HCT116 (cell line): Measurements from ENCODE around the gene CGB1. TPM values are rescaled to one million over a fixed set of nuclear protein-coding genes. Genes with fewer than 3 reads are reported as not detected.
"Not testable (repeated sequence)": the region's sequence is repeated elsewhere in the genome, so short reads cannot be mapped to it uniquely, and the experiment has no call there.

Experiments
- ATAC-seq: fragments of 200-7000 bp; cut with Tn5 transposase; 2 replicates; pipeline ENCODE4 v1.9.1; 2020; ENCODE audit warnings: mild to moderate bottlenecking, moderate library complexity
- BruUV-seq: library from RNA; stranded (reverse); fragments of 400-500 nt; replicated peaks from 2 replicates; lab custom pipeline; 2021; lab: Mats Ljungman, UMichigan
- CTCF ChIA-PET: fragments of 300-600 bp; sonication (Branson Sonifier 250); formaldehyde crosslinking; loops from one replicate; lab custom pipeline; 2021; ENCODE audit warnings: antibody characterized with exemption; lab: Charles Lee
- POLR2A ChIA-PET: fragments of 300-600, 350-600 bp; sonication (Branson Sonifier 250); formaldehyde crosslinking; loops from one replicate; lab custom pipeline; 2021; ENCODE audit warnings: antibody characterized with exemption; lab: Charles Lee
- RAD21 ChIA-PET, 2 experiments: fragments of 300-600 bp; sonication (Branson Sonifier 250); formaldehyde crosslinking; loops; one replicate each; lab custom pipeline; 2023; ENCODE audit warnings: low total read pairs in 2 of 2; ENCODE audit not compliant: uncharacterized antibody in 2 of 2, unreplicated experiment in 2 of 2, low non-redundant PET in 1 of 2; lab: Charles Lee
- DNase-seq: peaks from one replicate; pipeline ENCODE4 v3.0.0-alpha.2; 2010; ENCODE audit warnings: low read depth, low spot score
- H2AFZ ChIP-seq: fragments of 200-600 bp; shearing (Covaris generic), sonication (generic); 2 replicates; pipeline ENCODE4 v1.6.1; 2017; ENCODE audit warnings: low read depth, mixed run types, mixed read lengths, antibody characterized with exemption, low read length; ENCODE audit not compliant: poor library complexity, severe bottlenecking
- H3K27ac ChIP-seq: 2 replicates; pipeline ENCODE4 v1.5.1; 2012; ENCODE audit warnings: low read depth, low read length
- H3K27me3 ChIP-seq: fragments of 200-600 bp; sonication (generic); 2 replicates; pipeline ENCODE4 v1.6.1; 2016; ENCODE audit warnings: mixed run types, low read length, mixed read lengths; ENCODE audit not compliant: insufficient read depth
- H3K36me3 ChIP-seq, 2 experiments: fragments of 200-500 bp in 1 of 2; fragments of 200-600 bp in 1 of 2; sonication (Bioruptor generic) in 1 of 2; sonication (generic) in 1 of 2; 2 replicates each; pipeline versions ENCODE4 v1.5.1 to v1.6.1; 2014 to 2016; ENCODE audit warnings: low read length in 2 of 2, inconsistent platforms in 1 of 2, mixed read lengths in 1 of 2, mixed run types in 1 of 2; ENCODE audit not compliant: insufficient read depth in 2 of 2, control insufficient read depth in 1 of 2
- H3K4me1 ChIP-seq, 2 experiments: fragments of 200-600 bp in 1 of 2; sonication (generic) in 1 of 2; 2 replicates each; pipeline versions ENCODE4 v1.5.1 to v1.6.1; 2012 to 2017; ENCODE audit warnings: low read length in 2 of 2, inconsistent platforms in 1 of 2, mild to moderate bottlenecking in 1 of 2, mixed read lengths in 1 of 2, mixed run types in 1 of 2, moderate library complexity in 1 of 2; ENCODE audit not compliant: insufficient read depth in 2 of 2, control insufficient read depth in 1 of 2
- H3K4me2 ChIP-seq: fragments of 200-600 bp; sonication (generic); 2 replicates; pipeline ENCODE4 v1.6.1; 2017; ENCODE audit warnings: mixed run types, low read length, mixed read lengths
- H3K4me3 ChIP-seq, 2 experiments: fragments of 200-600 bp in 1 of 2; sonication (generic) in 1 of 2; replicated peaks in 1 of 2; 2 replicates each; pipeline ENCODE4 v1.5.1; 2011 to 2016; ENCODE audit warnings: low read length in 2 of 2, control low read depth in 1 of 2, low read depth in 1 of 2, mild to moderate bottlenecking in 1 of 2, mixed read lengths in 1 of 2, mixed run types in 1 of 2
- H3K79me2 ChIP-seq: fragments of 200-600 bp; sonication (generic); 2 replicates; pipeline ENCODE4 v1.6.1; 2017; ENCODE audit warnings: mild to moderate bottlenecking, mixed run types, low read length, moderate library complexity, mixed read lengths; ENCODE audit not compliant: insufficient read depth
- H3K9ac ChIP-seq: fragments of 200-600 bp; sonication (generic); 2 replicates; pipeline ENCODE4 v1.6.1; 2016; ENCODE audit warnings: low read length, mixed read lengths
- H3K9me2 ChIP-seq: fragments of 200-600 bp; sonication (generic), shearing (Covaris generic); 2 replicates; pipeline ENCODE4 v1.6.1; 2017; ENCODE audit warnings: mixed run types, mild to moderate bottlenecking, moderate library complexity; ENCODE audit not compliant: insufficient read depth
- H3K9me3 ChIP-seq, 2 experiments: fragments of 200-500 bp in 1 of 2; fragments of 200-600 bp in 1 of 2; sonication (Bioruptor generic) in 1 of 2; sonication (generic) in 1 of 2; 2 replicates each; pipeline ENCODE4 v1.6.1; 2014 to 2017; ENCODE audit warnings: low read length in 2 of 2, mixed read lengths in 2 of 2, inconsistent platforms in 1 of 2, low read depth in 1 of 2, mild to moderate bottlenecking in 1 of 2, mixed run types in 1 of 2, moderate library complexity in 1 of 2; ENCODE audit not compliant: control insufficient read depth in 1 of 2, insufficient read depth in 1 of 2
- H4K20me1 ChIP-seq: fragments of 200-600 bp; sonication (generic), shearing (Covaris generic); 2 replicates; pipeline ENCODE4 v1.6.1; 2017; ENCODE audit warnings: mixed run types, mild to moderate bottlenecking, moderate library complexity; ENCODE audit not compliant: insufficient read depth
- CBX3 ChIP-seq: IDR thresholded peaks from 2 replicates; pipeline ENCODE4 v1.6.1; 2012; ENCODE audit warnings: low read depth
- FOSL1 ChIP-seq: IDR thresholded peaks from 2 replicates; pipeline ENCODE4 v1.6.1; 2012; ENCODE audit warnings: low read depth
- SIN3A ChIP-seq: IDR thresholded peaks from 2 replicates; pipeline ENCODE4 v1.6.1; 2012; ENCODE audit warnings: low read depth
- SP1 ChIP-seq: IDR thresholded peaks from 2 replicates; pipeline ENCODE4 v1.6.1; 2012; ENCODE audit warnings: low read depth
- SRF ChIP-seq: IDR thresholded peaks from 2 replicates; pipeline ENCODE4 v1.6.1; 2012; ENCODE audit warnings: low read depth
- intact Hi-C: fragments of 100-400 bp; cut with micrococcal nuclease; formaldehyde crosslinking; loops from 2 replicates; pipeline ENCODE4 v1.10.0; 2022
- total RNA-seq: library from RNA; stranded (reverse); gene quantifications from one replicate; pipeline ENCODE4 v1.2.1, GENCODE V29; 2021; ENCODE audit not compliant: unreplicated experiment
- TF ChIP-seq, protein P1 (sequence below): IDR thresholded peaks from 2 replicates; pipeline ENCODE4 v1.6.1; 2011; ENCODE audit warnings: mild to moderate bottlenecking, low read length, moderate library complexity; ENCODE audit not compliant: insufficient replicate concordance; ENCODE audit errors: extremely low read depth
- TF ChIP-seq, protein P2 (sequence below): IDR thresholded peaks from 2 replicates; pipeline ENCODE4 v1.6.1; 2012

Gene CGB1
- total RNA-seq, 1 experiment from 2014 or later = 0.76 TPM

DNA sequence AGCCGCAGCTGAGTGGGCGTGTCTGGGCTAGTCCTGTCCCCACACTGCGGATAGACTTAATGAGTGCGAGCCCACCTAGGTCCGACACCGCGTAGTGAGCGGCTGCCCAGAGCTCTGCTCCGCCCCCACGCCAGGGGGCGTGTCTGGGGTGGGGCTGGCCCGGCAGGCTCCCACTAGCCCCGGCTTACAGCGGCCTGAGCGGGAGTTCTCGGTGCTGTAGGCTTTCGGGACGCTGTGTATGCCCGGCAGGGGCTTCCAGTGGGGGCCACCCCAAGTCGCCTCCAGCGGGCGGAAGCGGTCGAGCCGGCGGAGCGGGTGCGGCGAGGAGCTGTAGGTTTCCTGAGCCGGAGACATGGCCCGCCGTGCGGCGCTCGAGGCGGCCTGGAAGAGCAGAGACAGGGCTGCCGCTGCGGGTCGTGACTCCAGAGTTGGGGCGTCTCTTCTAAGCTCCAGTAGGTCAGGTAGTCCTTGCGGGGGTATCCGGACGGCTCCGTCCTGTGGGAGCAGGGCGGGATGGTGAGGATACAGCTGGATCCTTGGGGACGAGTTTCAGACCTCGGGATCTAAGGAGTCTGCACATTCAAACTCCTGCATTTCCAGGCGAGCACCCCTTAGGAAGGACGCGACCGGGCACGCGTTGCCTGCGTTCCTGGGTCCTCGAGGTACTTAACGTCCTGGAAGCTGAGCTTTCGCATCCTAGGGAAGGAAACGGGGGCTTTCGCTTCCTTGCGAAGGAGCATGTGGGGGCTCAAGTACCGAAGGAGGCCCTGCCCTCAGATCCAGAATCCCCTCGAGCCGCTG is 19.6 kb upstream of the CGB1 start (continued):
- TF ChIP-seq, protein P1, sequence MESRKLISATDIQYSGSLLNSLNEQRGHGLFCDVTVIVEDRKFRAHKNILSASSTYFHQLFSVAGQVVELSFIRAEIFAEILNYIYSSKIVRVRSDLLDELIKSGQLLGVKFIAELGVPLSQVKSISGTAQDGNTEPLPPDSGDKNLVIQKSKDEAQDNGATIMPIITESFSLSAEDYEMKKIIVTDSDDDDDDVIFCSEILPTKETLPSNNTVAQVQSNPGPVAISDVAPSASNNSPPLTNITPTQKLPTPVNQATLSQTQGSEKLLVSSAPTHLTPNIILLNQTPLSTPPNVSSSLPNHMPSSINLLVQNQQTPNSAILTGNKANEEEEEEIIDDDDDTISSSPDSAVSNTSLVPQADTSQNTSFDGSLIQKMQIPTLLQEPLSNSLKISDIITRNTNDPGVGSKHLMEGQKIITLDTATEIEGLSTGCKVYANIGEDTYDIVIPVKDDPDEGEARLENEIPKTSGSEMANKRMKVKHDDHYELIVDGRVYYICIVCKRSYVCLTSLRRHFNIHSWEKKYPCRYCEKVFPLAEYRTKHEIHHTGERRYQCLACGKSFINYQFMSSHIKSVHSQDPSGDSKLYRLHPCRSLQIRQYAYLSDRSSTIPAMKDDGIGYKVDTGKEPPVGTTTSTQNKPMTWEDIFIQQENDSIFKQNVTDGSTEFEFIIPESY = no peak
- TF ChIP-seq FOSL1 (no peak), SRF (no peak), SIN3A (no peak)

DNA sequence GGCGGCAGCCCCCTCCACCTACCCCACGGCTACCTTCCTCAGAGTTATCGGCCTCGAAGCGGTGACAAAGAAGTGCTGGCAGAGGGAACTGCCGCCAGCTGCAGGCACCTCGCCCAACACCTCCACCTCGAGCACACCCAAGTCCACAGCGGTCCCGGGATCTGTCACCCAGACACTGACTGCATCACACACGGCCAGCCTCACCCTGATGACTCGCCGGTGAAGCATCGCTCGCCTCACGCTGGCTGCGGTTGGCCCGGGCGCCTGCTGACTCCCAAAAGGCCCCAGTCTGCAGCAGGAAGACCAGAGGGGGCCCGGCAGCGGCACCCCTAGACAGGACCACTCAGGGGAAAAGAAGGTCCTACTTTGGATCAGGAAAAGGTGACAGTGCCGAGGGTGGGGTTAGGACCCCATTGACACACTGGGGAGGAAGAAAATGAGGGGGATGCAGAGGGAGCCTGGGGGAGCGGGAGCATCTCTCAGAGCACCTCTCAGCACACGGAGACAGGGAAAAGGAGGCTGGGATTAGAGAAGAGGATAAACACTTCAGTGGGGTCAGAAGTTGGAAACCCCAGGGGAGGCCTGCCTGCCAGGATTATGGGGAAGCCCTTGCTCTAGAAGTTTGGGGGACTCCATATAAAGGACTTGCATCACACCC is 13.8 kb upstream of the CGB1 start:
- ATAC-seq (peak; percentile 99), DNase-seq (peak; percentile 65)
- POLR2A ChIA-PET, BruUV-seq, CTCF ChIA-PET, RAD21 ChIA-PET, H3K9me3 ChIP-seq, H3K36me3 ChIP-seq, H3K79me2 ChIP-seq, H3K4me3 ChIP-seq, H3K27me3 ChIP-seq: not testable (repeated sequence)
- peaks cover 8 to 24% of the 10 kb centered on the region in 2 experiments; a peak in 3 of 4 replicates for H3K4me1 ChIP-seq
- peak overlapping the region; percentile 31; the same call in 1 of the 2 replicates for H3K27ac ChIP-seq
- H3K4me2 ChIP-seq = peak overlapping the region; percentile 61
- TF ChIP-seq FOSL1 = peak; percentile 78
- peak; percentile 55 for TF ChIP-seq SP1
- TF ChIP-seq, protein P2, sequence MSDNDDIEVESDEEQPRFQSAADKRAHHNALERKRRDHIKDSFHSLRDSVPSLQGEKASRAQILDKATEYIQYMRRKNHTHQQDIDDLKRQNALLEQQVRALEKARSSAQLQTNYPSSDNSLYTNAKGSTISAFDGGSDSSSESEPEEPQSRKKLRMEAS = peak; percentile 91
- peak; percentile 68; the same call in 1 of the 2 replicates for TF ChIP-seq CBX3
- TF ChIP-seq, all 23 proteins: peak for 4; not testable (repeated sequence) for 19
- intact Hi-C loops, H2AFZ ChIP-seq, H4K20me1 ChIP-seq, H3K9me2 ChIP-seq: not testable (repeated sequence)
- peak overlapping the region; percentile 36; the same call in 1 of the 2 replicates for H3K9ac ChIP-seq

DNA sequence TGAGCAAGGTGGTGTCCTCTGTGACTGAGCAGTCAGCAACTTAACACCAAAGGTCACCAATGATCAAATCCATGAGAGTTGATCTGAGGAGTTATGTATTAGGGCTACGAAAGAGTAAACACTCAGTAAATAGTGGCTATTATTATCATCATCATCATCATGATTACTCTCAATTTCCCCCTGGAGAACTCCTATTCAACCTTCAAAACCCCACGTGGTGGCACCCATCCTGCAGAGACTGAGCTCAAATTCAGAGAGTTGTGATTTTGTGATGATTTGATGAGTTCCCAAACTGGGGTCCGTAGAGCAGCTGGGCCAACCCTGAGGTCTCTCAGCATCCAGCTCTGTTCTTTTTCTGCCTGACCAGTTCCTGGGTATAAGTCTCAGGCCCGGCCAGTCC is 13.1 kb upstream of the CGB1 start:
- H3K9ac ChIP-seq, POLR2A ChIA-PET, CTCF ChIA-PET, H3K9me2 ChIP-seq, H3K4me3 ChIP-seq, DNase-seq, H3K9me3 ChIP-seq, BruUV-seq, intact Hi-C loops, H3K27me3 ChIP-seq, H4K20me1 ChIP-seq, H3K27ac ChIP-seq, H3K36me3 ChIP-seq, RAD21 ChIA-PET, ATAC-seq, H3K79me2 ChIP-seq, H2AFZ ChIP-seq: not testable (repeated sequence)
- H3K4me2 ChIP-seq = peak overlapping the region; percentile 61
- peaks cover 6 to 21% of the 10 kb centered on the region in 2 experiments; a peak in 3 of 4 replicates for H3K4me1 ChIP-seq

DNA sequence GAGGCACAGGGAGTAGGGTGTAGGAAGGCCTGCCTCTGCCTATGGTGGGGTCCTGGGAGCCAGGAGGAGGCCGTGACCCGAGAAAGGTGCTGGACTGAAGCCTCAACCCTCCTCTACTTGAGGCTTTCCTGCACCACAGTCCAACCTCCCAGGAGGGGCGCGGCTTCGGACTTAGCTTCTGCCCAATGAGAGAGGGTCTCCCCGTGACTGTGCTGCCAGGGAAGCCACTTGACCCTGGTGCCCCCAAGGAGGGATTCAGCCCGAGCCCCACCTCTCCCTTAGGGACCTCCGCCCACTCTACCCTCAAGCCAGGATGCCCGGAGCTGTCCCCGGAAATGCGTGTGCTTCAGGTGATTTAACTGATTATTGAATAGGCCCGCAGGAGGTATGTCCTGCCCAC is 12.3 kb upstream of the CGB1 start, which contains the start of gene CGB8:
Gene CGB8 (minus strand): TSS at position 101 of the 400 bp plus-strand sequence. CDS start 372 bp downstream, outside the sequence.
- H2AFZ ChIP-seq, H3K9ac ChIP-seq, H3K9me2 ChIP-seq, H3K9me3 ChIP-seq, ATAC-seq, H3K27me3 ChIP-seq, BruUV-seq, POLR2A ChIA-PET, H3K27ac ChIP-seq, RAD21 ChIA-PET, H3K36me3 ChIP-seq, intact Hi-C loops, CTCF ChIA-PET, H3K79me2 ChIP-seq, H4K20me1 ChIP-seq, H3K4me3 ChIP-seq, DNase-seq: not testable (repeated sequence)
- H3K4me2 ChIP-seq = peak within 1 kb of the TSS; percentile 61
- peaks cover 6 to 21% of the 10 kb centered on the region in 2 experiments; a peak in 3 of 4 replicates for H3K4me1 ChIP-seq
